Measurements from ENCODE around the gene ZNF385A.
A peak's percentile ranks its signal among the peaks of the same experiment; 100 is the strongest.

ZNF385A gene

GRCh38 chr12:54416687-54417603 is 32.4 kb upstream of the ZNF385A start:
- no peak for DNase-seq (ENCODE audit: extremely low read depth in 1 of 2, low read depth in 1 of 2)

GRCh38 chr12:54415221-54415929 is 30.8 kb upstream of the ZNF385A start:
- no peak for DNase-seq (ENCODE audit: extremely low read depth in 1 of 2, low read depth in 1 of 2)

GRCh38 chr12:54413284-54414190 is 29.0 kb upstream of the ZNF385A start:
- peak; percentile 41 to 62 for DNase-seq (ENCODE audit: extremely low read depth in 1 of 2, low read depth in 1 of 2)

- no peak for DNase-seq (ENCODE audit: extremely low read depth in 1 of 2, low read depth in 1 of 2)
Measured at GRCh38 chr12:54412786-54413185, 28.3 kb upstream of the ZNF385A start.

- DNase-seq (ENCODE audit: extremely low read depth in 1 of 2, low read depth in 1 of 2), result no peak
Measured at GRCh38 chr12:54412348-54412747, 27.8 kb upstream of the ZNF385A start.

- peak in 1 of 2 donors; percentile 39 for DNase-seq (ENCODE audit: extremely low read depth in 1 of 2, low read depth in 1 of 2)
Measured at GRCh38 chr12:54411391-54412241, 27.1 kb upstream of the ZNF385A start.

- no peak for DNase-seq (ENCODE audit: extremely low read depth in 1 of 2, low read depth in 1 of 2)
Measured at GRCh38 chr12:54409267-54409666, 24.7 kb upstream of the ZNF385A start.

- DNase-seq (ENCODE audit: extremely low read depth in 1 of 2, low read depth in 1 of 2), result no peak
Measured at GRCh38 chr12:54407183-54407905, 22.8 kb upstream of the ZNF385A start.

- no peak for DNase-seq (ENCODE audit: extremely low read depth in 1 of 2, low read depth in 1 of 2)
Measured at GRCh38 chr12:54405573-54405972, 21.0 kb upstream of the ZNF385A start.

- DNase-seq (ENCODE audit: extremely low read depth in 1 of 2, low read depth in 1 of 2), result no peak
Measured at GRCh38 chr12:54405106-54405505, 20.6 kb upstream of the ZNF385A start.

GRCh38 chr12:54404061-54405004 is 19.8 kb upstream of the ZNF385A start:
- DNase-seq (ENCODE audit: extremely low read depth in 1 of 2, low read depth in 1 of 2), result peak in 1 of 2 donors; percentile 36

- no peak for DNase-seq (ENCODE audit: extremely low read depth in 1 of 2, low read depth in 1 of 2)
Measured at GRCh38 chr12:54401119-54401518, 16.6 kb upstream of the ZNF385A start.

- peak; percentile 63 to 69 for DNase-seq (ENCODE audit: extremely low read depth in 1 of 2, low read depth in 1 of 2)
Measured at GRCh38 chr12:54398995-54399793, 14.7 kb upstream of the ZNF385A start.

GRCh38 chr12:54398218-54398617 is 13.7 kb upstream of the ZNF385A start:
- DNase-seq (ENCODE audit: extremely low read depth in 1 of 2, low read depth in 1 of 2), result no peak

- DNase-seq (ENCODE audit: extremely low read depth in 1 of 2, low read depth in 1 of 2), result no peak
Measured at GRCh38 chr12:54397157-54397556, 12.6 kb upstream of the ZNF385A start.

GRCh38 chr12:54395545-54395944 is 11.0 kb upstream of the ZNF385A start:
- DNase-seq (ENCODE audit: extremely low read depth in 1 of 2, low read depth in 1 of 2), result no peak

- no peak for DNase-seq (ENCODE audit: extremely low read depth in 1 of 2, low read depth in 1 of 2)
Measured at GRCh38 chr12:54394986-54395385, 10.5 kb upstream of the ZNF385A start.
